GM12891 (cell line): ENCODE data around the gene PTGER1.

Experiments used
- POLR2A ChIP-seq: IDR thresholded peaks from 2 replicates; pipeline ENCODE4 v1.6.1; 2011; ENCODE audit warnings: low read depth, low read length, control low read depth
- POLR2AphosphoS5 ChIP-seq: IDR thresholded peaks from 2 replicates; pipeline ENCODE4 v1.6.1; 2011; ENCODE audit warnings: low read depth, low read length, control low read depth
- TAF1 ChIP-seq: IDR thresholded peaks from 2 replicates; pipeline ENCODE4 v1.6.1; 2011; ENCODE audit warnings: low read depth, low read length, control low read depth

DNA sequence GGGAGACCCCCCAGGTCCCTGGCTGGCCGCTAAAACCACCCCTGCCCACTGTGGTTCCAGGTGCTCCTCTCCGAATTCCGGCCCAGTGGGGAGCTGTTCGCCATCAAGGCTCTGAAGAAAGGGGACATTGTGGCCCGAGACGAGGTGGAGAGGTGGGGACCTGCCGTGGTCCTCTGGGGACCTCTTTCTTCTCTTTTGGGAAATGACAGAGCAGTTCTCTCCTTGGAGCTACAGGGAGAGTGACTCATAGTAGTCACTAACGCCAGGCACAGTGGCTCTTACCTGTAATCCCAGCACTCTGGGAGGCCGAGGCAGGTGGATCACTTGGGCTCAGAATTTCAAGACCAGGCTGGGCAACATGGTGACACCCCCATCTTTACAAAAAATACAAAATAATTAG lies 7.3 kb downstream of the PTGER1 start:
- TF ChIP-seq POLR2AphosphoS5 (no peak), TAF1 (no peak), POLR2A (no peak)
